ENCODE results near the gene GPR89A.

- TF ChIP-seq EZH2 (IDR thresholded peaks at IDR 0.05; ENCODE audit: low read length) (no peak), CTCF (optimal IDR thresholded peaks at IDR 0.05 in 1 of 3, IDR thresholded peaks at IDR 0.05 in 1 of 3, conservative IDR thresholded peaks at IDR 0.05 in 1 of 3; ENCODE audit: extremely low read depth in 1 of 3, insufficient read depth in 2 of 3, low read length in 3 of 3) (no peak)
These were observed 83.1 kb downstream of the GPR89A start for GRCh38 chr1:145690587-145691558.

Measured in keratinocyte (primary cell).